SU-DHL-6 (cell line): ENCODE measurements around the gene STK4.

Experiments
- H2AFZ ChIP-seq: fragments of 200-600 bp; sonication (generic); 2 replicates; pipeline ENCODE4 v1.6.1; 2014; ENCODE audit warnings: low read depth, mild to moderate bottlenecking, moderate library complexity, mixed read lengths, antibody characterized with exemption, low read length; ENCODE audit not compliant: severe bottlenecking
- H3F3A ChIP-seq: fragments of 200-600 bp; shearing (Covaris generic); 2 replicates; pipeline ENCODE4 v1.6.0; 2016; ENCODE audit warnings: antibody characterized with exemption, mild to moderate bottlenecking; ENCODE audit not compliant: insufficient read depth
- H3K27ac ChIP-seq: fragments of 200-600 bp; sonication (generic); 2 replicates; pipeline ENCODE4 v1.5.1; 2016; ENCODE audit warnings: low read depth, mild to moderate bottlenecking, low read length, moderate library complexity, mixed read lengths
- H3K27me3 ChIP-seq: fragments of 200-600 bp; sonication (generic), shearing (Covaris generic); 2 replicates; pipeline ENCODE4 v1.6.0; 2014; ENCODE audit warnings: mild to moderate bottlenecking, low read length
- H3K36me3 ChIP-seq: fragments of 200-600 bp; sonication (generic); 2 replicates; pipeline ENCODE4 v1.6.1; 2014; ENCODE audit warnings: mild to moderate bottlenecking, low read length, mixed read lengths
- H3K4me2 ChIP-seq: fragments of 300-600, 200-600 bp; shearing (Covaris generic), sonication (generic); 2 replicates; pipeline ENCODE4 v1.6.0; 2014; ENCODE audit warnings: low read length, low read depth, mild to moderate bottlenecking; ENCODE audit not compliant: poor library complexity, severe bottlenecking
- H3K4me3 ChIP-seq: fragments of 200-600 bp; sonication (generic); 2 replicates; pipeline ENCODE4 v1.5.1; 2014; ENCODE audit warnings: antibody characterized with exemption, low read length, mild to moderate bottlenecking, mixed read lengths; ENCODE audit not compliant: insufficient read depth, poor library complexity, severe bottlenecking
- H3K79me2 ChIP-seq: fragments of 200-600 bp; sonication (generic); 2 replicates; pipeline ENCODE4 v1.6.1; 2014; ENCODE audit warnings: mild to moderate bottlenecking, low read length, moderate library complexity; ENCODE audit not compliant: insufficient read depth
- H3K9ac ChIP-seq: fragments of 200-600 bp; sonication (generic); 2 replicates; pipeline ENCODE4 v1.7.0; 2014; ENCODE audit warnings: mild to moderate bottlenecking, low read length
- H3K9me2 ChIP-seq: fragments of 200-600 bp; sonication (generic); replicated peaks from 2 replicates; pipeline ENCODE4 v1.6.1; 2014; ENCODE audit warnings: low read length; ENCODE audit not compliant: insufficient read depth
- H3K9me3 ChIP-seq: fragments of 200-600 bp; sonication (generic); 2 replicates; pipeline ENCODE4 v1.6.1; 2014; ENCODE audit warnings: low read length, mixed read lengths; ENCODE audit not compliant: insufficient read depth
- H4K20me1 ChIP-seq: fragments of 200-600 bp; sonication (generic); 2 replicates; pipeline ENCODE4 v1.6.1; 2014; ENCODE audit warnings: low read depth, mild to moderate bottlenecking, antibody characterized with exemption, low read length, moderate library complexity, mixed read lengths
- EZH2phosphoT487 ChIP-seq: fragments of 200-600 bp; sonication (generic), shearing (Covaris generic); conservative IDR thresholded peaks from 2 replicates; pipeline ENCODE4 v1.6.1; 2018; ENCODE audit warnings: mild to moderate bottlenecking, antibody characterized with exemption, low read length, moderate library complexity, mixed read lengths
- TF ChIP-seq, protein P1 (sequence below): fragments of 200-600 bp; sonication (generic); IDR thresholded peaks from one replicate; pipeline ENCODE4 v1.5.1; 2017; ENCODE audit warnings: antibody characterized with exemption, mild to moderate bottlenecking, low read length, moderate library complexity; ENCODE audit not compliant: insufficient read depth, poor library complexity, severe bottlenecking

STK4 gene

DNA sequence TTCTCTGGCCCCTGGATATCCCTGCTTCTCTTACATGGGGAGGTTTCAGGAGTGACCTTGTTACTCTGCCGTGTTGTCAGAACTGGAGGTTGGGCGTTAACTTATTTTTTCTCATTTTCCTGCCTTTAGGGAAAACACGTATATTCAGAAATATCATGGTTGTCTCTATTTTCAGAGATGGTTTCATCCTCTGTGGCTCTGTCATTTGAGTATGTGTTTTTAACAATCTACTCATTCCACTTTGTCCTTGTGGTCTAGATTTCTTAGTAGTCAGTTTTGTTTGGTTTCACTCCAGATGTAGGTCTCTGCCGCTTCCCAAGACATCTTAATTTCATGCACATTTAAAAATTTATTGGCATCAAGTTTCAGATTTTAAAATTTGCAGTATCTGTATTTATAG is 88.7 kb downstream of the STK4 start:
- no peaks in the 10 kb centered on the region for H3K27me3 ChIP-seq
- H3K27ac ChIP-seq: peak overlapping the region; percentile 96
- H3K4me3 ChIP-seq: no peak overlapping the region
- H3K36me3 ChIP-seq: peaks cover 32% of the 10 kb centered on the region
- H3K9me2 ChIP-seq: no peaks in the 10 kb centered on the region
- H3K9me3 ChIP-seq: no peaks in the 10 kb centered on the region
- TF ChIP-seq EZH2phosphoT487: no peak
- TF ChIP-seq, protein P1, sequence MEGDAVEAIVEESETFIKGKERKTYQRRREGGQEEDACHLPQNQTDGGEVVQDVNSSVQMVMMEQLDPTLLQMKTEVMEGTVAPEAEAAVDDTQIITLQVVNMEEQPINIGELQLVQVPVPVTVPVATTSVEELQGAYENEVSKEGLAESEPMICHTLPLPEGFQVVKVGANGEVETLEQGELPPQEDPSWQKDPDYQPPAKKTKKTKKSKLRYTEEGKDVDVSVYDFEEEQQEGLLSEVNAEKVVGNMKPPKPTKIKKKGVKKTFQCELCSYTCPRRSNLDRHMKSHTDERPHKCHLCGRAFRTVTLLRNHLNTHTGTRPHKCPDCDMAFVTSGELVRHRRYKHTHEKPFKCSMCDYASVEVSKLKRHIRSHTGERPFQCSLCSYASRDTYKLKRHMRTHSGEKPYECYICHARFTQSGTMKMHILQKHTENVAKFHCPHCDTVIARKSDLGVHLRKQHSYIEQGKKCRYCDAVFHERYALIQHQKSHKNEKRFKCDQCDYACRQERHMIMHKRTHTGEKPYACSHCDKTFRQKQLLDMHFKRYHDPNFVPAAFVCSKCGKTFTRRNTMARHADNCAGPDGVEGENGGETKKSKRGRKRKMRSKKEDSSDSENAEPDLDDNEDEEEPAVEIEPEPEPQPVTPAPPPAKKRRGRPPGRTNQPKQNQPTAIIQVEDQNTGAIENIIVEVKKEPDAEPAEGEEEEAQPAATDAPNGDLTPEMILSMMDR: no peak
- peaks cover 50% of the 10 kb centered on the region; the same call in 1 of the 2 replicates for H3K79me2 ChIP-seq
- peak overlapping the region; percentile 5 for H3K4me2 ChIP-seq
- no peak overlapping the region for H2AFZ ChIP-seq
- H4K20me1 ChIP-seq: no peaks in the 10 kb centered on the region
- H3F3A ChIP-seq: peaks cover 67% of the 10 kb centered on the region
- no peak overlapping the region for H3K9ac ChIP-seq

DNA sequence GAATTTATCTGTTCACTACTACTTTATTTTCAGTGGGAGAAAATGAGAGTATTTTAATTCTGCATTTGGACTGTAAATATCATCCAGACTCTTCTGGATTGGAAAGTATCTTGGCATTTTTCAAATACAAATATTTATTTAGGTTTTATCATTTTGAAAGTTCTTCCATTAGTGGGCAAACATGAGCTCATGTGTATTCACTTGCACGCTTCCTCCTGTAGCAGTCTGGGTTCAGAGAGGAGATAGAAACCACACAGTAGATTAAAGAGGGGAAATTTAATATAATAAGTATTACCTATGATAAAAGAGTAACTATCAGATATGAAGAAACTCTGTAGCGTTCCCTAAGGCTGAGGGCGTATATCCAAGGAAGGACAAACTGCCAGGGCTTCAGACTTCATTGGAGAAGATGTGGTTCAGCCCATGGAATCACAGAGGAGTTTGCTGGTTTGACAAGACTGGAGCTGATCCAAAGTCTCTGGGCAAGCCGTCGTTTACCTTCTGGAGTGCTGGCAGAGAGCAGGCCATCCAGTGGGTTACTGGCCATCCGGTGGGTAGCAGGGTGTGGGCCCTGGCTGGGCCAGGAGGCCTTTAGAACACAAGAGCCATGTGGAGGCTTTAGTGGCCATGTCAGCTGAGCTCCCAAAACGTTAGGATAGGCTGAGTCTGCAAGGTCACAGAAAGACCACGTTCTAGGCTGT is 90.3 kb downstream of the STK4 start:
- H3F3A ChIP-seq: peaks cover 67% of the 10 kb centered on the region
- H3K27me3 ChIP-seq: no peaks in the 10 kb centered on the region
- no peaks in the 10 kb centered on the region for H3K9me2 ChIP-seq
- TF ChIP-seq EZH2phosphoT487: no peak
- TF ChIP-seq, protein P1: no peak
- H3K4me2 ChIP-seq: no peak overlapping the region
- peaks cover 53% of the 10 kb centered on the region; the same call in 1 of the 2 replicates for H3K79me2 ChIP-seq
- H3K27ac ChIP-seq: peak overlapping the region; percentile 58; the same call in 1 of the 2 replicates
- H4K20me1 ChIP-seq: no peaks in the 10 kb centered on the region
- no peaks in the 10 kb centered on the region for H3K9me3 ChIP-seq
- H3K9ac ChIP-seq: no peak overlapping the region
- no peak overlapping the region for H2AFZ ChIP-seq
- H3K4me3 ChIP-seq: no peak overlapping the region
- H3K36me3 ChIP-seq: peaks cover 32% of the 10 kb centered on the region

DNA sequence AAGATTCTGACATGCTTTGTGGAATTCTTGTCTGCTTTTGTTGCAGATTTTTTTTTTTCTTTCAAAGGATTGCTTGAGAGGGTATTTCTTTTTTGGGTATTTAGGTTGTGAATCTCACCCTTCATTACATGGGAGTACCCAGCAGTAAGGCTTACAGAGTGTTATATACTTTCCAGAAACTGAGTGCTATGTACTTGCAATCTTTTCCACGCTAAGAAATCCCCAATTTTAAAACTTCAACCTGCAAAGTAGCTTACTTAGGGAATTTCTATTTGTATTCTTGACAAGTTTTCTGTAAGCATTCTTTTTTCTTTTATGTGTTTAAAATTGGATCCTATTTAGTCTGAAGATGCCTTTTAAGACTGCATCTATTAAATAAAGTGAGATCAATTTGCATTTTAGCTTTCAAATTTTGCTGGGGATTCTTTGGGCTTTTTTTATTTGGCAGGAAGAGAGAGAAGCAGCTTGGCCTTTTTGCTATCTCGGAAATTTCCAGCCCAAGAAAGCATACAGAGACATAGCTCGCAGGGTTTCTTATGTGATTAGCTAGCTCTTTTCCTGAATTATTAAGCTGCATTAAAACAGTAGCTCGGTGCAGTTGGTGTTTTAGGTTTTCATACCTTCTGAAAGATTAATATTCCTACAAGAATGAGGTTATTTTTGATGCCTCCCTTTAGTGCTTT is 92.0 kb downstream of the STK4 start:
- H3F3A ChIP-seq: peaks cover 52% of the 10 kb centered on the region
- H3K9ac ChIP-seq: no peak overlapping the region
- TF ChIP-seq EZH2phosphoT487: no peak
- TF ChIP-seq, protein P1: no peak
- H2AFZ ChIP-seq: no peak overlapping the region
- peaks cover 37% of the 10 kb centered on the region for H3K36me3 ChIP-seq
- H3K4me2 ChIP-seq: peak overlapping the region; percentile 4
- no peaks in the 10 kb centered on the region for H3K9me2 ChIP-seq
- peak overlapping the region; percentile 58 for H3K27ac ChIP-seq
- H3K79me2 ChIP-seq: peaks cover 47% of the 10 kb centered on the region; the same call in 1 of the 2 replicates
- H3K27me3 ChIP-seq: no peaks in the 10 kb centered on the region
- H4K20me1 ChIP-seq: no peaks in the 10 kb centered on the region
- no peaks in the 10 kb centered on the region for H3K9me3 ChIP-seq
- no peak overlapping the region for H3K4me3 ChIP-seq
